Renal pelvis (tissue), 4 donors: Measurements from ENCODE around the gene MBD6. TPM values are rescaled to one million over a fixed set of nuclear protein-coding genes. Genes with fewer than 3 reads are reported as not detected.
"Not testable (repeated sequence)": the region's sequence is repeated elsewhere in the genome, so short reads cannot be mapped to it uniquely, and the experiment has no call there.

ENCODE experiments used
- DNase-seq: peaks from one replicate; pipeline ENCODE4 v3.0.0-alpha.2; 2013
- polyA plus RNA-seq, 3 donors: library from polyadenylated mRNA; unstranded; fragments of 120-200 nt; gene quantifications; one replicate each; pipeline ENCODE4 v1.2.1, GENCODE V29; 2013; ENCODE audit not compliant: insufficient read length in 3 of 3

MBD6 gene
- polyA plus RNA-seq, 3 donors, result 61.1 to 96.4 (median 80.6) TPM

DNA sequence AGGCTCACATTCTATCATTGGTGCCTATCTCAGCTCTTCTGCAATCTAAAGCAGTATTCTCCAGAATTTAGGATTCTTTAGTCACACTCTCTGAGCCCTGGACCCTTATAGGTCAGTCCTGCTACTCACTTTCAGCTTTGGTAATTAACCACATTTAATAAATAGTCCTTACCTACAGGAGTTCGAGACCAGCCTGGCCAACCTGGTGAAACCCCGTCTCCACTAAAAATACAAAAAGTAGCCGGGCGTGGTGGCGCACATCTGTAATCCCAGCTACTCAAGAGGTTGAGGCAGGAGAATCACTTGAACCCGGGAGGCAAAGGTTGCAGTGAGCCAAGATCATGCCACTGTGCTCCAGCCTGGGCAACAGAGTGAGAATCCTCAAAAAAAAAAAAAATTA is 8.9 kb upstream of the MBD6 start:
- DNase-seq, result not testable (repeated sequence)

DNA sequence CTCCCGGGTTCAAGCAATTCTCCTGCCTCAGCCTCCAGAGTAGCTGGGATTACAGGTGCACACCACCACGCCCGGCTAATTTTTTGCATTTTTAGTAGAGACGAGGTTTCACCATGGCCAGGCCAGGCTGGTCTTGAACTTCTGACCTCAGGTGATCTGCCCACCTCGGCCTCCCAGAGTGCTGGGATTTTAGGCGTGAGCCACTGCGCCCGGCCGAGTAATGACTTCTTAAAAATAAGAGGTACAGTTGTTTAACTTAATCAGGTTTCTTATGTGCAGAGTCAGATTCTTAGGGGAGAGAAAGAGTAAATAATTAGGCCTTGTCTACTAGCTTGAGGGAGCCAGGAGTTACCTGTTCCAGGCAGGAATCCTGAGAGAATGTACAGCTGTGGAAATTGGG is 8.4 kb upstream of the MBD6 start:
- not testable (repeated sequence) for DNase-seq

DNA sequence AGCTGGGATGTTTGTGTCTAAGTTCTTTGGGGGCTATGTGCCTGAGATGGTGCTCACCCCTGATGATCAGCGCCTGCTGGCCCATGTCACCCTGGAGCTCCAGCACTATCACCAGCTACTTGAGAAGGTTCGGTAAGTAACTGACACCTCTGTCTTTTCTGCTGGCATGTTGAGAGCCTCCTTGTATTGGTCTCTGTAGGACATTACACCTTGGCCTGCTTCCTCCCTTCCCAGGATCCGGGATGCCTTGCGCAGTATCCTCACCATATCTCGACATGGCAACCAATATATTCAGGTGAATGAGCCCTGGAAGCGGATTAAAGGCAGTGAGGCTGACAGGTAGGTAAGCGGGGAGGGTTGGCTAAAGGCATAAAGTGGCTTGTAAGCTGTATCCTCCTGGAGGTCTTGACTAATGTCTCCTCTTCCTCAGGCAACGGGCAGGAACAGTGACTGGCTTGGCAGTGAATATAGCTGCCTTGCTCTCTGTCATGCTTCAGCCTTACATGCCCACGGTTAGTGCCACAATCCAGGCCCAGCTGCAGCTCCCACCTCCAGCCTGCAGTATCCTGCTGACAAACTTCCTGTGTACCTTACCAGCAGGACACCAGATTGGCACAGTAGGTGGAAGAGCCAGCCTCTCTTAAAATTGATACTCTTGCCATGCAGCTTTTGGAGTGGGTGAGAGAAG is 7.8 kb upstream of the MBD6 start:
- no peak for DNase-seq

DNA sequence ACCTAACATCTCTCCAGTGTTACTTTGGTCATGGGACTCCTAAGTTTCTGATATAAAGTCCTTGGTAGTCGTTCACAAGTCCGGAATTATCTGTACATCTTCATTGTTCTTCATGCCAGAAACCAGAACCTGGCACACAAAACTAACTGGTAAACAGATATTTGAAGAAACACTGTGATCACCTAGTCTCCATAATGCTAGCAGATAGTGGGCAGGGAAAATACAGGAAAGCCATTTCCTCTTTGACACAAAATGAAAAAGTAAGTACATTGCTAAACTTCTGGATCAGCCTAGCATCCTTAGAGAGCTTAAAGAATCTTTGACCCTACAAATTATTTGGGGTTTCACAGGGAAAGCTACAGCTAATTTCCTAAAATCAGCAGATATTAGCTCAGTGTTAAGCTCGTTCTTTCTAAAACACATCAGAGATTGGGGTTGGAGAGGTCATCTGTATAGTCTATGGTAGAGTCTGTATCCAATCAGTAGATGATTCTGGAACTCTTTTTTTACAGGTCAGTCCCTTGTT is 7.2 kb upstream of the MBD6 start:
- no peak for DNase-seq

DNA sequence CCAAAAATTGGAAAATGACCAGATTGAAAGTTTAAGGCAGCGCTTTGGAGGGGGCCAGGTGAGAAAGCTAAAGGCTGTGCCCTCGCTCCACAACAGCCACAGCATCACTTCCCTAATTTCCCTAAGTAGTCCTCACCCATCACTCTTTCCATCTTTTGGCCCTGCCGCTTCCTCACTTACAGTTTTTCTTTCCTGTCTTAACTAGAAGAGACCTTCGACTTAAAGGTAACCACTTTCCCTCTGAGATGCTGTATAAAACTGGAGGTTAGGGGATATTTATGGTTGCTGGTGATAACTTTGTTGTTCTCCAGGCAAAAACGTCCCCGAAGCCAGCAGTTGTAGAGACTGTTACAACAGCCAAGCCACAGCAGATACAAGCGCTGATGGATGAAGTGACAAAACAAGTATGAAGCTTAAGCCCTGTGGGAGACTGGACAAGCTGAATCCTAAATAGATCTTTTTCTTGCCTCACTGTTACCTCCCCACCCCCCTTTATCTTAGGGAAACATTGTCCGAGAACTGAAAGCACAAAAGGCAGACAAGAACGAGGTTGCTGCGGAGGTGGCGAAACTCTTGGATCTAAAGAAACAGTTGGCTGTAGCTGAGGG is 6.6 kb upstream of the MBD6 start:
- DNase-seq, result no peak

DNA sequence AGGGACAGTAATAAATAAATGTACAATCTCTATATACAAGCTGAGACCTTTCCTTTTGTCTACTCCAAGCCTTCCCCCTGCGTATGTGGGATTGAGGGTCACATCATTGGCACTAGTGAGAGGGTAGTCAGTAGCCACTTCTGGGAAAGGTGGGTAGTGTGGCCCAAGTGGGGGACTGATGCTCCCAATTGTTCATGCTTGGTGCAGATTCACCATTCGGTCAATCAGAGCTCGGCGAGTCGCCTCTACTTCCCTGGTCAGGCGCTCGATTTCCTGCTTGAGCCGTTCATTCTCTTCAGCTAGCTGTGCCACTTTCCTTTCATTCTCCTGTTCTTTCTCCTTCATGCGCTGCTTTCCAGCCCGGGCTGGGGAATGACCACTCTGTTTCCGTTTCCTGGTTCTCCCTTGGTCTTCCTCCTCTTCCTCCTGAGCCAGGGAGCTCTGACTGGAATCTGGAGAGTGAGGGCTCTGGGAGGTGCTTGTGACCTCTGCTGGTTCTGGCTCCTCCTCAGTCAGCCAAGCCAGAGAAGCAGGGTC is 5.9 kb upstream of the MBD6 start:
- no peak for DNase-seq

DNA sequence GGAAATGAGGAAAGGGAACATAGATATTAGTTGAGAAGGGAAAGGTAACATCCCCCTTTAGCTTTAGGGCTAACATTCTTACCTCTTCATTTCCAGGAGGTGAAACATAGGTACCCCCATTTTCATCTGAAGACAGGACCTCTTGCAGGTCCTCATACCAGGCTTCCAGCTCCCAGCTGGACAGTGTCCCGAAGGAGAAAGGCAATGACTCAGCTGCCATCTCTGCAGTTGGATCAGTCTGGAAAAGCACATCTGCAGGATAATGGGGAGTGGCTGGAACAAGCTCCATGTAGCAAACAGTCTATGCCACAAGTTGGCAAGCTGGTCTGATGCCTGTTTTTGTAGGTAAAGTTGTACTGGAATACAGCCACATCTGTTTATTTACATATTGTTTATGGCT is 5.4 kb upstream of the MBD6 start:
- DNase-seq, result no peak

DNA sequence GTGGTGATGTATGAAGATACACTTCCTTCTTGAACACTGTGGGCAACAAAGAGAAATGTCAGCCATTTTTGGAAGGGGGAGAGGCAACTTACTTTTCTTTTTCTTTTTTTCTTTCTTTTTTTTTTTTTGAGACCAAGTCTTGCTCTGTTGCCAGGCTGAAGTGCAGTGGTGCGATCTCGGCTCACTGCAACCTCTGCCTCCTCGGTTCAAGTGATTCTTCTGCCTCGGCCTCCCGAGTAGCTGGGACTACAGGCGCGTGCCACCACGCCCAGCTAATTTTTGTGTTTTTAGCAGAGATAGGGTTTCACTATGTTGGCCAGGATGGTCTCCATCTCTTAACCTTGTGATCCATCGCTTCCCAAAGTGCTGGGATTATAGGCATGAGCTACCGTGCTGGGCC is 4.9 kb upstream of the MBD6 start:
- DNase-seq, result not testable (repeated sequence)

DNA sequence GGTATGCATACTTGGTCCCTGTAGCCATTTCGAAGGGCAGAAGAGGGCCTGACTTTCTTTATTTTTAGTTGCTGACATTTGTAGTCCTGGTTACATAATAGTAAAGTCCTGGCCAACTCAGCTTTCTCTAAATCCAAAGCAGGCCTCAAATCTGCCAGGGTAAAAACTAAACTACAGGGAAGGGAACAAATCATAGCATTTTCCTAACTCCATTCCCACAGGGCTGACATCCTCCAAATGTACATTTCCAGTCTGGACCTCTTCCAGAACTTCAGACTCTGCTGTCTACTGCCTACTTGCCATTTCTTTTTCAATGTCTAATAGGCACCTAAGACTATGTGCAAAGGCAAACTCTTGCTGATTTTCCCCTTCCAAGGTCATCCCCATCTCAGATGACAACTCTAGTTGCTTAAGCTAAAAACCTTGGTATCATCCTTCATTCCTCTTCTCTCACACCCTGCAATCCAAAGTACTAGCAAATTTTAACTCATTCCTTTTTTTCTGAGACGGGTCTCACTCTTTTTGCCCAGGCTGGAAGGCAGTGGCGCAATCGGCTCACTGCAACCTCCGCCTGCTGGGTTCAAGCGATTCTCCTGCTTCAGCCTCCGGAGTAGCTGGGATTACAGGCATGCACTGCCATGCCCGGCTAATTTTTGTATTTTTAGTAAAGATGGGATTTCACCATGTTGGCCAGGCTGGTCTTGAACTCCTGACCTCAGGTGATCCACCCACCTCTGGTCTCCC is 4.3 kb upstream of the MBD6 start:
- DNase-seq, result no peak

DNA sequence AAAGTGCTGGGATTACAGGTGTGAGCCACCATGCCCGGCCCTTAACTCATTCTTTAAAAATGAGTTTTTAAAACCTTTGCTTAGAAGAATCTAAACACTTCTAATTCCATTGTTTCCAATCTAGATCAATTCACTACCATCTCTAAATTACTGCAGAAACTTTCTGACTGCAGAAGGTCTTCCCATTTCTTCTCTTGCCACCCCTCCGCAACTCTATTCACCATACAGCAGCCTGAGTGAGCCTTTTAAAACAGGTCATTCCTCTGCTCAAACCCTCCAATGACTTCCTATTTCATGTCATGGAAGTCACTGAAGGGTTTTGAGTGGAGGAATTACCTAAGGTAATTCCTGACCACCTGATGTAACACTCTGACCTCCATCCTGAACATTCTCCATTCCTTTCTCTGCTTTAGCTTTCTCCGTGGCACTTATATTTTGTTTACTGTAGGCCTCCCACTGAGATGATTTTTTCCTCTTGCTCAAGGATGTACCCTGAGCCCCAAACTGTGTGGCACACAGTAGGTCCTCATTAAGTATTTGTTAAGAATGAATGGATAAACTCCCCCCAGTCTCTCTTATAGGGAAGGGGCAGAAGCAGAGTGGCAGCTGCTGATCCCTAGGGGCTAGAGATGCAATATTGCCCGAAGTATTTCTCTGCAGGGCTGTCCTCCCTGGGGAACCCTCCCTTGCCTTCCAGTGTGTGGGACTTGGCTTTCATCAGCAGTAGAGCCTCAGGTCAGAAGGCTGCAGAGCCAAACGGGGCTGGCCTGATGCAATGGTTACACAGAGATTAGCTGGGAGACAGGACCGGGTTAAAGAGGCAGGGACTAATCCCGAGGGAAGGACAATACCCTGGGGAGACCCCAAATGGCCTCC is 3.5 kb upstream of the MBD6 start:
- DNase-seq, result no peak

DNA sequence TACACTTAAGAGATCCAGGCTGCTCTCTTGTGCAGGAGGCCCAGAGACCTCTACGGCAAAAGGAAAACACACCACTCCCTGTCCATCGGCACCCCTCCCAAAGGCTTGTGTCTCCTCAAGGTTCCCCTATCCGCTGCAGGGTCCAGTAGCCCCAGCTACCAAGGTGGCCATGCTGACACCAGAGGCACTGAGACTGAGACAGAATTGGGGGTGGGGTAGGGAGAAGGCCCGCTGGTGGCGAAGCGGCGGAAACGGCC is 2.9 kb upstream of the MBD6 start:
- DNase-seq, result no peak

DNA sequence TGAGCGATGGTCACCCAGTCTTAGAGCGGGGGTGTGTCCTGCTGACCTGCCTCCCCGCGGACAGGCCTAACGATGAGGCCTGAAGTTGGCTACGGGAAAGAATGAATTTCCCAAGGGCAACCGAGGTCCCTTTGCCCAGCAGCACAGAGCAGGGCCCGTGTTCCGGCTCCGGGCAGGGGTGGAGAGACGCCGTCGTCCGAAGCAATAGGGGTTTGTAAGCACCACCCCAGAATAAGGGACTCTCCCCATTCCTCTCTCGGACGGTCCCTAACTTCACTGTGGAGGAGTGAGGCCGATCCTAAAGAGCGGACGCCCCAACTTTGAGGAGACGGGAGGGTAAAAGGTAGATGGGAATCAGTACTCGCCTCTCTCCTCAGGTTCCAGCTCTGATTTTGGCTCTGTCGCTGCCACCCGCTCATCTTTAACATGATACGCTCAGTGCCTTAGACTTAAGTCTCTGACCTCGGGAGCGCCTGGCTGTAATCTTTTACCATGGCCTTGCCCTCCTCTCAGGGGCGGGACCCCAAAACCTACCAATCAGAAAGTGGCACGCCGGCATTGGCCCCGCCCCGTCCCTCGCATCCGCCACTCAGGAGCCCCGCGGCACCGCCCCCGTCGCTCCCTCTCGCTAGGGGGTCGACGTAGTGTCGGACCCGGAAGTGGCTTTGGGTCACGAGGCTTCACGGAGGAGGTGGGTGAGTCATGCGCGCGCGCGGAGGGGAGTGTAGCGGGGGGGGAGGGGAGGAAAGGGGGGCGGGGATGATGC is 2.4 kb upstream of the MBD6 start, which contains the start of gene DDIT3:
TSS of gene DDIT3 (minus strand) at position 462 of the 766 bp plus-strand sequence. CDS start 3,108 bp downstream, outside the sequence.
- DNase-seq, result peak; percentile 99

DNA sequence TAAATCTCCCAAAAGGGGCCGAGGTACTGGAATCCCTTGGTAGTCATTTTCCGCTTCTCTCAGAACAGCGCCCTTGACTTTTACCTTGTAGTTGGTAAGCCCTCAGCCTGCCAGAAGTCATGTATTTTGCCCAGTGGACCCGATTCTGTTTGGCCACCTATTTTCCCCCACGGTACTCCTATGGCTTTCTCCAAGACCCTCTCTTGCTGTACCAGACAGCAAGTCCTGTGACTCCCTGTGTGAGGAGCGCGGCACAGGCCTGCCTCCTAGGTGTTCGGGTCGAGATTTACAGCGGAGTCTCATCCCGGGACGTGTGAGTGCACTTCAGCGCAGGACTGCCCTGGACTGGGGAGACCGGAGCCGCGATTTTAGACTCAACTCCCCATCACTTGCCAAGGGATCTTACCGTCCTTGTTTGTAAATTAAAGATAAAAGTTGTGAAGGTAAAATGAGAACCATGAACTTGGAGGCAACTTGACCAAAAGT is 1.1 kb upstream of the MBD6 start:
- peak; percentile 55 for DNase-seq

DNA sequence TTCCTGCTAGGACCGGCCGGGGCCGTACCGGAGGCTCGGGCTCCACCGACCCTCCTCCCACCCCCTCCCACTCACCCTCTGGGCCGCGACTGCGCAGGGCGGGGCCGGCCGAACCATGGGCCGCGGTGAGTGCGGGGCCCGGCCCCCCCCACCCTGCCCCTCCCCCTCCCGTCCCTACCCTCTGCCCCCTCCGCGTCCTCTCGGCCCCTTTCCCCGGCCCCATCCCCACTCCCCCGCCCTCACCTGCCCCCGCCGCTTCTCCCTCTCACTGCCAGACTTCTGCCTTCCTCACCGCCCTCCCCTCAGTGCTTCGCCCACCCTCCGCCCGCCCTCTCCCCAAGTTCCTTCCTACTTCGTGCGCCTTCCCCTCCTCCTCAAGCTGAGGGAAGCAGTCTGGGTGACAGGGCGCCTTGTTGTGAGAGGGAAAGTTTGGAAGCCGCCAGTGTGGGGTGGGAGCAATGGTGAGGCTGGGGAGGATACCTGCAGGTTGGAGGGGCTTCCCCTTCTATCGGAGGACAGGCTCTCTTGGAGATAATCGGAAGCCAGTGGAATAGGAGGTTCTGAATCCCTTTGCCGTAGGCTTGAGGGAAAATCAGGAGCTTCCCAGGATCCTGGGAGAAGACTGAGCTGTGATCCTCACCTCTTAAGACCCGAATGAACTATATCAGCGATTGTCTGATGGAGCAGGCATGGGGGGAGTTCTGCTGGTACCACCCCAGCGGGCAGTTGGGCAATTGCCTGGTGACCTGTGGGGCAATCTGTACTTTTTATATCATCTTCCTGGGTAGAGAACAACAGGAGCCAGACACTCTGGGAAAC is 472 bp downstream of the MBD6 start:
- peak; percentile 80 for DNase-seq

DNA sequence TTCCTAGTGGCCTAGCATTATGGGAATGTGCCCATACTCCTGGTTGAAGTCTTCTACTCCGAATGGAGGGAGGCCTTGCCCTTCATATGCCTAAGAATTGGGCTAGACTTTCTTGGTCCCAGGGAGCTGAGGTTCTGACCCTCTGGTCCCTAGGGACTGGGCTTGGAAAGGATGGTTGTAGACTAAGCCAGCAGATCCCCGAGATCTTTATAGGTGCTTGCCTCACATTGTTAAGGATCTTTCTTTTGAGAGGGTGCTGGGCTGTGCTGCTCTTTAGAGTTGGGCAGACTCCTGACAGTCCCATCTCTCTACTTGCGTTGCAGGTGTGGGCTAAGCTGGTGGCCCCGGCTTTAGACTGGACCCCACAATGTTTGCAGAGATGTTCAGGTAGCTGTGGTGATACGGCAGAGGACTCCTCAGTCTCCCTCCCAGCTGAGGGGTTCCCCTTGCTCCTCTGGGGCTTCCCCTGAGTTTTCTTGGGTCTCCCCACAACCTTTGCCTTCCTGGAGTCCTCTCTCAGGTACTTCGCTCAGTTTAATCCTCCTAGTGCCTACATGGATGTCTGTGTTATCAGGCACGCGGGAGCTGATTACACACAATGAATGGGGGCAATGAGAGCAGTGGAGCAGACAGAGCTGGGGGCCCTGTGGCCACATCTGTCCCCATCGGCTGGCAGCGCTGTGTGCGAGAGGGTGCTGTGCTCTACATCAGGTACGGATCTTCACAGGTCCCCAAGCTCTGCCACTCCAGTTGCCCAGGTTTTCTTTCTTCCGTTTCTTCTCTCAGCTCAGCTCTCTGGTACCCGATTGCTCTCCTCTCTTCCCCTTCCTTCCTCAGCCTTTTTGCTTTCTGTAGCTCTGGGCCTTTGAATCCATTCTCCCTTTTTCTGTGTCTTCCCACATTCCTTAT is 1.3 kb downstream of the MBD6 start:
- no peak for DNase-seq

DNA sequence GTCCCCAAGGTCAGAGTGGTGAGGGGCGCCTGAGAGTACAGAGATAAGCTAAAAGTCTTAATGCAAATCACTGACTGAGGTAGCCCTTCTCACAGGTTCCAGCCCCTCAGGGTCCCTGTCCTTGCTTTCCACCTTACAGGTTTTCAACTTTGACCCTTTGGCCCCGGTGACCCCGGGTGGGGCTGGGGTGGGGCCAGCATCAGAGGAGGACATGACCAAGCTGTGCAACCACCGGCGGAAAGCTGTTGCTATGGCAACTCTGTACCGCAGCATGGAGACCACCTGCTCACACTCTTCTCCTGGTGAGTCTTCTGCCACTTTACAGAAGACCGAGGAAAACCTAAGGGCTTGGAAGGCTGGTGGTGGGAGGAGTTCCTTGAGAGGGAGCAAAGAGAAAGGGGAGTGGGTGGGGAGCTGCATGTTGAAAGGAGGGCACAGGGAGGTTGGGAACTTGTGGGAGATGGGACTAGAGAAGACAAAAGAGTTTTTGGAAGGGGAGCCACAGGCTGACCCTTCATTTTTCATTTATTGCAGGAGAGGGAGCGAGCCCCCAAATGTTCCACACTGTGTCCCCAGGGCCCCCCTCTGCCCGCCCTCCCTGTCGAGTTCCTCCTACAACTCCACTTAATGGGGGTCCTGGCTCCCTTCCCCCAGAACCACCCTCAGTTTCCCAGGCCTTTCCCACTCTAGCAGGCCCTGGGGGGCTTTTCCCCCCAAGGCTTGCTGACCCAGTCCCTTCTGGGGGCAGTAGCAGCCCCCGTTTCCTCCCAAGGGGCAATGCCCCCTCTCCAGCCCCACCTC is 2.4 kb downstream of the MBD6 start:
- no peak for DNase-seq

DNA sequence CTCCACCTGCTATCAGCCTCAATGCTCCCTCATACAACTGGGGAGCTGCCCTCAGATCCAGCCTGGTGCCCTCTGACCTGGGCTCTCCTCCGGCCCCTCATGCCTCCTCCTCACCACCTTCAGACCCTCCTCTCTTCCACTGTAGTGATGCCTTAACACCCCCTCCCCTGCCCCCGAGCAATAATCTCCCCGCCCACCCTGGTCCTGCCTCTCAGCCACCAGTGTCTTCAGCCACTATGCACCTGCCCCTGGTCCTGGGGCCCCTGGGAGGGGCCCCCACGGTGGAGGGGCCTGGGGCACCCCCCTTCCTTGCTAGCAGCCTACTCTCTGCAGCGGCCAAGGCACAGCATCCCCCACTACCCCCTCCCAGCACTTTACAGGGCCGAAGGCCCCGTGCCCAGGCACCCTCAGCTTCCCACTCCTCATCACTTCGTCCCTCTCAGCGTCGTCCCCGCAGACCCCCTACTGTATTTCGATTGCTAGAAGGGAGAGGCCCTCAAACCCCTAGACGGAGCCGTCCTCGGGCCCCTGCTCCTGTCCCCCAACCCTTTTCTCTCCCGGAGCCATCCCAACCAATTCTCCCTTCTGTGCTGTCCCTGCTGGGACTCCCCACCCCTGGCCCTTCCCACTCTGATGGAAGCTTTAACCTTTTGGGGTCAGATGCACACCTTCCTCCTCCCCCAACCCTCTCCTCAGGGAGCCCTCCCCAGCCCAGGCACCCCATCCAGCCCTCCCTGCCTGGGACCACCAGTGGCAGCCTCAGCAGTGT is 3.2 kb downstream of the MBD6 start:
- DNase-seq, result no peak
